Panc1 (cell line): ENCODE measurements around the gene SNHG17.

Source experiments
- POLR2AphosphoS5 ChIP-seq: IDR thresholded peaks from 2 replicates; pipeline ENCODE4 v1.6.1; 2012; ENCODE audit warnings: mild to moderate bottlenecking, low read depth, low read length, moderate library complexity
- TF ChIP-seq, protein P1 (sequence below): fragments of 450-650 bp; IDR thresholded peaks from 2 replicates; pipeline ENCODE4 v1.5.1; 2017; ENCODE audit warnings: mild to moderate bottlenecking
- TF ChIP-seq, protein P2 (sequence below), 2 experiments: IDR thresholded peaks; 2 replicates each; pipeline ENCODE4 v1.6.1; 2011 to 2012; ENCODE audit warnings: low read depth in 2 of 2, control low read depth in 1 of 2, low read length in 1 of 2, mild to moderate bottlenecking in 1 of 2, moderate library complexity in 1 of 2; ENCODE audit not compliant: insufficient read depth in 1 of 2

DNA sequence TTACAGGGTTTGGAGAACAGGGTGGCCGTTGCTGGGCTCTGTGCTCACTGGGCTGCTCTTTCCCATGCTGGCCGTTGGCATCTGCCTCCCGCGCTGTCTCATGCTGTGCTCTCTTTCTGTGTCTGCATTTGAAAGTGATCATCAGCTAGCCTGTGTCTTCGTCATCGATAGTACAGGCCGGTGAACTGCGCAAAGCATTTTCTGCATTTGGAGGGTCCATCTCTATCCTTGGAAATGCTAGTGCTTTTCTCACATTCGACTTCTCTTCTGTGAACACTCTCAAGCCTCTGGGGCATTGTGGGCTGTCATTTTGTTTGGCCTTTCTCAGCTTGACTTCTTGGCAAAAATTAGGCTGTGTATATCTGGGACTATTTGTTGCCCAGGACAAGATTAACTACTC is 6.8 kb upstream of the SNHG17 start:
- TF ChIP-seq, protein P1, sequence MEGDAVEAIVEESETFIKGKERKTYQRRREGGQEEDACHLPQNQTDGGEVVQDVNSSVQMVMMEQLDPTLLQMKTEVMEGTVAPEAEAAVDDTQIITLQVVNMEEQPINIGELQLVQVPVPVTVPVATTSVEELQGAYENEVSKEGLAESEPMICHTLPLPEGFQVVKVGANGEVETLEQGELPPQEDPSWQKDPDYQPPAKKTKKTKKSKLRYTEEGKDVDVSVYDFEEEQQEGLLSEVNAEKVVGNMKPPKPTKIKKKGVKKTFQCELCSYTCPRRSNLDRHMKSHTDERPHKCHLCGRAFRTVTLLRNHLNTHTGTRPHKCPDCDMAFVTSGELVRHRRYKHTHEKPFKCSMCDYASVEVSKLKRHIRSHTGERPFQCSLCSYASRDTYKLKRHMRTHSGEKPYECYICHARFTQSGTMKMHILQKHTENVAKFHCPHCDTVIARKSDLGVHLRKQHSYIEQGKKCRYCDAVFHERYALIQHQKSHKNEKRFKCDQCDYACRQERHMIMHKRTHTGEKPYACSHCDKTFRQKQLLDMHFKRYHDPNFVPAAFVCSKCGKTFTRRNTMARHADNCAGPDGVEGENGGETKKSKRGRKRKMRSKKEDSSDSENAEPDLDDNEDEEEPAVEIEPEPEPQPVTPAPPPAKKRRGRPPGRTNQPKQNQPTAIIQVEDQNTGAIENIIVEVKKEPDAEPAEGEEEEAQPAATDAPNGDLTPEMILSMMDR: no peak
- TF ChIP-seq POLR2AphosphoS5: no peak
- TF ChIP-seq, protein P2, sequence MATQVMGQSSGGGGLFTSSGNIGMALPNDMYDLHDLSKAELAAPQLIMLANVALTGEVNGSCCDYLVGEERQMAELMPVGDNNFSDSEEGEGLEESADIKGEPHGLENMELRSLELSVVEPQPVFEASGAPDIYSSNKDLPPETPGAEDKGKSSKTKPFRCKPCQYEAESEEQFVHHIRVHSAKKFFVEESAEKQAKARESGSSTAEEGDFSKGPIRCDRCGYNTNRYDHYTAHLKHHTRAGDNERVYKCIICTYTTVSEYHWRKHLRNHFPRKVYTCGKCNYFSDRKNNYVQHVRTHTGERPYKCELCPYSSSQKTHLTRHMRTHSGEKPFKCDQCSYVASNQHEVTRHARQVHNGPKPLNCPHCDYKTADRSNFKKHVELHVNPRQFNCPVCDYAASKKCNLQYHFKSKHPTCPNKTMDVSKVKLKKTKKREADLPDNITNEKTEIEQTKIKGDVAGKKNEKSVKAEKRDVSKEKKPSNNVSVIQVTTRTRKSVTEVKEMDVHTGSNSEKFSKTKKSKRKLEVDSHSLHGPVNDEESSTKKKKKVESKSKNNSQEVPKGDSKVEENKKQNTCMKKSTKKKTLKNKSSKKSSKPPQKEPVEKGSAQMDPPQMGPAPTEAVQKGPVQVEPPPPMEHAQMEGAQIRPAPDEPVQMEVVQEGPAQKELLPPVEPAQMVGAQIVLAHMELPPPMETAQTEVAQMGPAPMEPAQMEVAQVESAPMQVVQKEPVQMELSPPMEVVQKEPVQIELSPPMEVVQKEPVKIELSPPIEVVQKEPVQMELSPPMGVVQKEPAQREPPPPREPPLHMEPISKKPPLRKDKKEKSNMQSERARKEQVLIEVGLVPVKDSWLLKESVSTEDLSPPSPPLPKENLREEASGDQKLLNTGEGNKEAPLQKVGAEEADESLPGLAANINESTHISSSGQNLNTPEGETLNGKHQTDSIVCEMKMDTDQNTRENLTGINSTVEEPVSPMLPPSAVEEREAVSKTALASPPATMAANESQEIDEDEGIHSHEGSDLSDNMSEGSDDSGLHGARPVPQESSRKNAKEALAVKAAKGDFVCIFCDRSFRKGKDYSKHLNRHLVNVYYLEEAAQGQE (IDR thresholded peaks at IDR 0.05; ENCODE audit: insufficient read depth in 1 of 2, low read depth in 2 of 2, low read length in 1 of 2): no peak
